Neutrophil (primary cell): ENCODE measurements around the gene SPATA20.

Experiments used
- H3K27ac ChIP-seq: fragments of 200-600 bp; sonication (generic); 2 replicates; pipeline ENCODE4 v1.5.1; 2016; ENCODE audit warnings: mild to moderate bottlenecking, moderate library complexity
- H3K27me3 ChIP-seq: fragments of 200-600 bp; sonication (generic); 2 replicates; pipeline ENCODE4 v1.6.0; 2016; ENCODE audit warnings: mild to moderate bottlenecking
- H3K36me3 ChIP-seq: fragments of 200-600 bp; sonication (generic); 2 replicates; pipeline ENCODE4 v1.5.1; 2017
- H3K4me1 ChIP-seq, 2 experiments: fragments of 200-600 bp in 1 of 2; sonication (generic) in 1 of 2; 1 replicate in 1 of 2; 2 replicates in 1 of 2; pipeline versions ENCODE4 v1.5.1 to v1.6.1; 2013 to 2016; ENCODE audit warnings: low read depth in 1 of 2, low read length in 1 of 2, mild to moderate bottlenecking in 1 of 2, moderate library complexity in 1 of 2; ENCODE audit not compliant: control insufficient read depth in 1 of 2, insufficient read depth in 1 of 2
- H3K4me3 ChIP-seq, 2 experiments: fragments of 200-600 bp in 1 of 2; sonication (generic) in 1 of 2; 1 replicate in 1 of 2; 2 replicates in 1 of 2; pipeline ENCODE4 v1.5.1; 2013 to 2016; ENCODE audit warnings: low read depth in 1 of 2, low read length in 1 of 2, mild to moderate bottlenecking in 1 of 2, moderate library complexity in 1 of 2
- H3K9me3 ChIP-seq: fragments of 200-600 bp; sonication (generic); 2 replicates; pipeline ENCODE4 v1.5.1; 2016
- TF ChIP-seq, protein P1 (sequence below): fragments of 200-600 bp; sonication (generic); IDR thresholded peaks from 2 replicates; pipeline ENCODE4 v1.5.1; 2016; ENCODE audit warnings: antibody characterized with exemption

The SPATA20 gene

DNA sequence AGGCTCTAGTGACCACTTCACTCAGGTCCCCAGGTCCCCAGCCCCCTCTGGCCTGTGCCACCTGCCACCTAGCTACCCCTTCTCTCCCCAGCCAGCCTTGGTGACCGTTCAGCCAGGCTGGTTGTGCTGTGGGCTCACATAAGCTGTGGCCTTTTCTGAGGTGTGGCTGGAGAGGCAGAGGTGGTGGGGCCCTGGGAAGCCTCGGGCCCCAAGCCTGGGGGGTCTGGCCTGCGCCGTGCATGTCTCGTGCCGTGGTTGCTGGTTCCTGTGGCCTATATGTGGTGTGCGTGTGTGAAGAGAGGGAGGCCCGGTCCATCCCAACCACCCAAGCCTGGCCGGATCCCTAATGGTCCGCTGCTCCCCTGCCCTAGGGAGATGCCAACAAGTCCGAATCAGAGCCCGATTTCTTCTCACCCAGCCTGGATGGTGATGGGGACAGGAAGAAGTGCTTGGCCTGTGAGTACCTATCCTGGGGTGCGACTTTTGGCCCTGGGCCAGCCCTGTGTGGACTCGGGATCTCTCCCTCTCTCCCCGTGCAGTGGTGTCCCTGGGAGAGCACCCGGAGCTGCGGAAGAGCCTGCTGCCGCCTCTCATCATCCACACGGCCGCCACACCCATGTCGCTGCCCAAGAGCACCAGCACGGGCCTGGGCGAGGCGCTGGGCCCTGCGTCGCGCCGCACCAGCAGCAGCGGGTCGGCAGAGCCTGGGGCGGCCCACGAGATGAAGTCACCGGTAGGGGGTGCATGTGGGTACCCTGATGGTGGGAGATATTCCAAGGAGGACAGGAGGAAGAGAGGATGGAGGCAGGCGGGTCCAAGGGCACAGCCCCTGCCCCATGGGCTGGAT, 49.4 kb downstream of the SPATA20 start:
- Histone ChIP-seq H3K4me1 (no peaks in the 10 kb centered on the region), H3K27ac (no peak overlapping the region), H3K9me3 (no peaks in the 10 kb centered on the region), H3K4me3 (no peak overlapping the region), H3K27me3 (peaks cover 16% of the 10 kb centered on the region), H3K36me3 (no peaks in the 10 kb centered on the region)
- TF ChIP-seq, protein P1, sequence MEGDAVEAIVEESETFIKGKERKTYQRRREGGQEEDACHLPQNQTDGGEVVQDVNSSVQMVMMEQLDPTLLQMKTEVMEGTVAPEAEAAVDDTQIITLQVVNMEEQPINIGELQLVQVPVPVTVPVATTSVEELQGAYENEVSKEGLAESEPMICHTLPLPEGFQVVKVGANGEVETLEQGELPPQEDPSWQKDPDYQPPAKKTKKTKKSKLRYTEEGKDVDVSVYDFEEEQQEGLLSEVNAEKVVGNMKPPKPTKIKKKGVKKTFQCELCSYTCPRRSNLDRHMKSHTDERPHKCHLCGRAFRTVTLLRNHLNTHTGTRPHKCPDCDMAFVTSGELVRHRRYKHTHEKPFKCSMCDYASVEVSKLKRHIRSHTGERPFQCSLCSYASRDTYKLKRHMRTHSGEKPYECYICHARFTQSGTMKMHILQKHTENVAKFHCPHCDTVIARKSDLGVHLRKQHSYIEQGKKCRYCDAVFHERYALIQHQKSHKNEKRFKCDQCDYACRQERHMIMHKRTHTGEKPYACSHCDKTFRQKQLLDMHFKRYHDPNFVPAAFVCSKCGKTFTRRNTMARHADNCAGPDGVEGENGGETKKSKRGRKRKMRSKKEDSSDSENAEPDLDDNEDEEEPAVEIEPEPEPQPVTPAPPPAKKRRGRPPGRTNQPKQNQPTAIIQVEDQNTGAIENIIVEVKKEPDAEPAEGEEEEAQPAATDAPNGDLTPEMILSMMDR, result no peak

DNA sequence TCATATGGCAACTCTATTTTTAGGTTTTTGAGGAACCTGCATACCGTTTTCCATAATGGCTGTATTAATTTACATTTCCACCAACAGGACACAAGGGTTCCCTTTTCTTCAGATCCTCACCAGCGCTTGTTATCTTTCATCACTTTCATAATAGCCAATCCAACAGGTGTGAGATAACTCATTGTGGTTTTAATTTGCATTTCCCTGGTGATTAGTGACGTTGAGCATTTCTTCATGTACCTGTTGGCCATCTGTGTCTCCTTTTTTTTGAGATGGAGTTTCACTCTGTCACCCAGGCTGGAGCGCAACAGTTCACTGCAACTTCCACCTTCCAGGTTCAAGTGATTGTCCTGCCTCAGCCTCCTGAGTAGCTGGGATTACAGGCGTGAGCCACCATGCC, 51.5 kb downstream of the SPATA20 start:
- Histone ChIP-seq H3K4me3 (no peak overlapping the region), H3K36me3 (no peaks in the 10 kb centered on the region), H3K9me3 (no peaks in the 10 kb centered on the region), H3K27ac (no peak overlapping the region), H3K27me3 (peaks cover 29% of the 10 kb centered on the region), H3K4me1 (no peaks in the 10 kb centered on the region)
- TF ChIP-seq, protein P1, result no peak

DNA sequence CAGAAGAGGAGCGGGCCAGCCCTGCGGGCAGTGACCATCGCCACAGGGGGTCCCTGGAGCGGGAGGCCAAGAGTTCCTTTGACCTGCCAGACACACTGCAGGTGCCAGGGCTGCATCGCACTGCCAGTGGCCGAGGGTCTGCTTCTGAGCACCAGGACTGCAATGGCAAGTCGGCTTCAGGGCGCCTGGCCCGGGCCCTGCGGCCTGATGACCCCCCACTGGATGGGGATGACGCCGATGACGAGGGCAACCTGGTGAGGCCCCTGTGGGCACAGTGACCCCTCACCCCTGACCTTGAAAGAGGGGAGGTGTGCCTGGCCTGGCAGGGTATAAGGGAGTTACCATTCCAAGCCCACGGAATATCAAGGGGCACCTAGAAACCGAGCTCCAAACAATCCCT, 52.6 kb downstream of the SPATA20 start:
- H3K9me3 ChIP-seq, result no peaks in the 10 kb centered on the region
- H3K4me3 ChIP-seq, result no peak overlapping the region
- no peaks in the 10 kb centered on the region for H3K4me1 ChIP-seq
- TF ChIP-seq, protein P1, result no peak
- H3K36me3 ChIP-seq, result no peaks in the 10 kb centered on the region
- H3K27me3 ChIP-seq, result peaks cover 32% of the 10 kb centered on the region
- no peak overlapping the region for H3K27ac ChIP-seq

DNA sequence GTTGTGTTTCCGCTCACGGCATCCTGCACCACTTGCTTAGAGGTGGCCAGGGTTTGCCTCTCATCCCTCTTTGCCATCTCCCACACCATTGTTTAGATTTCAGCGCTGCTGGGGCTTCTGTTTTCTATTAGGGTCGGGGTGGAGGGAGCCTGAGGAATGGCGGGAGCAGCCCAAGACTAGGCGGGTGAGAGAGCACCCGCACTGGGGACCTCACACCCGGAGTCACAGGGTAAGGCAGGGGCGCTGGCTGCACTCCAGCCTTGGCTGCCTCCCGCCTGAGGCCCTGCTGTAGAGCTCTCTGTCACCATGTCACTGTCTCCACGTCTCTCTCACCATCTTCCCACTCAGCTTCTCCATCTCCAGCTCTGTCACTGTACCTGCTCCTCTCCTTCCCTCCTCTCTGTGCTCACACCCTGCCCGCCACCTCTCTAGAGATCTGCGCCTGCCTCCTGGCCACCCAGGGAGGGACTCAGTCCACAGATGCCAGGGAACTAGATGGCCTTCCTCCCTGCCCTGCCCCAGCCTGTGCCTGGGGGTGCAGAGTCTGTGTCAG, 54.9 kb downstream of the SPATA20 start:
- H3K36me3 ChIP-seq, result no peaks in the 10 kb centered on the region
- no peaks in the 10 kb centered on the region for H3K4me1 ChIP-seq
- no peaks in the 10 kb centered on the region for H3K9me3 ChIP-seq
- no peak overlapping the region for H3K27ac ChIP-seq
- TF ChIP-seq, protein P1, result no peak
- H3K27me3 ChIP-seq, result peaks cover 52% of the 10 kb centered on the region
- no peak overlapping the region for H3K4me3 ChIP-seq

DNA sequence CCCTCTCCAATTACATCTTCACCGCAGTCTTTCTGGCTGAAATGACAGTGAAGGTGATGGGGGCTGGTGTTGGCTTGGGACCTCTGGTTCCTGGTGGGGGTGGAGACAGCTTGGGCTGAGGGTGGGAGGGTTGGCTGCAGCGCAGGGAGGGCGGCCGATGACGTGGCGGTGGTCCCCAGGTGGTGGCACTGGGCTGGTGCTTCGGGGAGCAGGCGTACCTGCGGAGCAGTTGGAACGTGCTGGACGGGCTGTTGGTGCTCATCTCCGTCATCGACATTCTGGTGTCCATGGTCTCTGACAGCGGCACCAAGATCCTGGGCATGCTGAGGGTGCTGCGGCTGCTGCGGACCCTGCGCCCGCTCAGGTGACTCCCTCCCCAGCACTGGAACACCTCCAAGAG, 55.9 kb downstream of the SPATA20 start:
- H3K36me3 ChIP-seq, result no peaks in the 10 kb centered on the region
- TF ChIP-seq, protein P1, result no peak
- no peak overlapping the region for H3K27ac ChIP-seq
- no peaks in the 10 kb centered on the region for H3K4me1 ChIP-seq
- H3K9me3 ChIP-seq, result no peaks in the 10 kb centered on the region
- H3K4me3 ChIP-seq, result no peak overlapping the region
- peaks cover 61% of the 10 kb centered on the region for H3K27me3 ChIP-seq
